ENCODE results near the gene BSN.

BSN gene

GRCh38 chr3:49717959-49718857 is 163.9 kb downstream of the BSN start:
- no peak for FAIRE-seq

- FAIRE-seq = no peak
Measured at GRCh38 chr3:49718858-49719213, 164.6 kb downstream of the BSN start.

DNA sequence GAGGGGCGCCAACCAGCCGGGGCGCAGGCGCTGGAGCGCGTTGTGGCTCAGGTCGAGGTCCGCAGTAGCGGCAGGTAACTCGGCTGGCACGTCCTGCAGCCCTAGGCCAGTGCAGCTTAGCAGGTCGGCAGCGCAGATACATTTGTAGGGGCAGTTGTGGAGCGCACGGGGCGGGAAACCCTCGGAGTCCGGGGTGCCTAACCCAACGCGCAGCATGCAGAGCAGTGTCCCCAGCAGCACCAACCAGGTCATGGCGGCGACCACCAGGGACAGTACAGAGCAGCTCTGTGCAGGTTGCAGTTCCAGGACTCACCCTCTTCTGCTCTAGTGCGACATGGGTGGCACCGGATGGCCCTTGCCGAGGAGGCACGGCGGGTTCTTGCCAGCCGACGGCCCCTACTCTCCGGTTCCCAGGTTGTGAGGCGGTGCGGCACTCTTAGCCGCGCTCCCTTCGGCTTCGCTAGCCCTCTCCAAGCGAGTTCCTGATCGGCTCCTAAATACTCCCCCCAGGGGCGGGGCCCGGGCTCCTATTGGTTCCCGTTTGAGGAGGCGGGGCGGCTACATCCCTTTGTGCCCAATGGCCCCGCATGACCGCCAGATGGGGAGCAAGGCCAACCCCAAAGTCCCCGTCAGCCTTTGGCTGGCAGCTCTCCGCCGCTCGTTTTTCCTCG is 165.1 kb downstream of the BSN start, which contains the start of gene AMIGO3:
Gene AMIGO3, minus strand, starts transcription at position 471 of the 671 bp plus-strand sequence. Its CDS starts 219 bp downstream, at position 252.
- FAIRE-seq = no peak

Data from A204.1 (cell line).